Measurements from ENCODE around the gene CDCA5. TPM values are rescaled to one million over a fixed set of nuclear protein-coding genes. Genes with fewer than 3 reads are reported as not detected.
A peak's percentile ranks its signal among the peaks of the same experiment; 100 is the strongest.

The CDCA5 gene, protein sequence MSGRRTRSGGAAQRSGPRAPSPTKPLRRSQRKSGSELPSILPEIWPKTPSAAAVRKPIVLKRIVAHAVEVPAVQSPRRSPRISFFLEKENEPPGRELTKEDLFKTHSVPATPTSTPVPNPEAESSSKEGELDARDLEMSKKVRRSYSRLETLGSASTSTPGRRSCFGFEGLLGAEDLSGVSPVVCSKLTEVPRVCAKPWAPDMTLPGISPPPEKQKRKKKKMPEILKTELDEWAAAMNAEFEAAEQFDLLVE
- total RNA-seq = 1 to 10 TPM in 7 of 9 donors, under 1 TPM in 2; 0.35 to 10.0 (median 1.4) TPM
- 1 to 10 TPM in 1 of 3 donors, under 1 TPM in 2; 0.40 to 1.6 (median 0.88) TPM for polyA plus RNA-seq
- long read RNA-seq, donor 1, partial matches to known transcripts = 0 of 2 reads
- long read RNA-seq, donor 1, other reads (novel, unspliced or antisense) = 0 of 2 reads
- long read RNA-seq, donor 2, partial matches to known transcripts = 33 of 33 reads
- long read RNA-seq, donor 2, other reads (novel, unspliced or antisense) = 0 of 33 reads
- long read RNA-seq, donor 3, partial matches to known transcripts = 23 of 24 reads
- long read RNA-seq, donor 3, other reads (novel, unspliced or antisense) = 0 of 24 reads
- long read RNA-seq, donor 4 = 0 reads
- long read RNA-seq, donor 5, transcript CDCA5-201 (6 exons, 2,587 nt) = major isoform, 6 of 6 reads
- long read RNA-seq, donor 5, partial matches to known transcripts = 0 of 6 reads
- long read RNA-seq, donor 5, other reads (novel, unspliced or antisense) = 0 of 6 reads
- long read RNA-seq, donor 6, partial matches to known transcripts = 0 of 2 reads
- long read RNA-seq, donor 6, other reads (novel, unspliced or antisense) = 1 of 2 reads
- long read RNA-seq, donor 7, partial matches to known transcripts = 440 of 464 reads
- long read RNA-seq, donor 7, other reads (novel, unspliced or antisense) = 22 of 464 reads
- long read RNA-seq, donor 8, transcript CDCA5-201 (6 exons, 2,587 nt) = major isoform, 5 of 407 reads
- long read RNA-seq, donor 8, partial matches to known transcripts = 329 of 407 reads
- long read RNA-seq, donor 8, other reads (novel, unspliced or antisense) = 72 of 407 reads
- long read RNA-seq, donor 9, partial matches to known transcripts = 0 of 2 reads
- long read RNA-seq, donor 9, other reads (novel, unspliced or antisense) = 0 of 2 reads
- long read RNA-seq, donor 10, partial matches to known transcripts = 0 of 2 reads
- long read RNA-seq, donor 10, other reads (novel, unspliced or antisense) = 0 of 2 reads

DNA sequence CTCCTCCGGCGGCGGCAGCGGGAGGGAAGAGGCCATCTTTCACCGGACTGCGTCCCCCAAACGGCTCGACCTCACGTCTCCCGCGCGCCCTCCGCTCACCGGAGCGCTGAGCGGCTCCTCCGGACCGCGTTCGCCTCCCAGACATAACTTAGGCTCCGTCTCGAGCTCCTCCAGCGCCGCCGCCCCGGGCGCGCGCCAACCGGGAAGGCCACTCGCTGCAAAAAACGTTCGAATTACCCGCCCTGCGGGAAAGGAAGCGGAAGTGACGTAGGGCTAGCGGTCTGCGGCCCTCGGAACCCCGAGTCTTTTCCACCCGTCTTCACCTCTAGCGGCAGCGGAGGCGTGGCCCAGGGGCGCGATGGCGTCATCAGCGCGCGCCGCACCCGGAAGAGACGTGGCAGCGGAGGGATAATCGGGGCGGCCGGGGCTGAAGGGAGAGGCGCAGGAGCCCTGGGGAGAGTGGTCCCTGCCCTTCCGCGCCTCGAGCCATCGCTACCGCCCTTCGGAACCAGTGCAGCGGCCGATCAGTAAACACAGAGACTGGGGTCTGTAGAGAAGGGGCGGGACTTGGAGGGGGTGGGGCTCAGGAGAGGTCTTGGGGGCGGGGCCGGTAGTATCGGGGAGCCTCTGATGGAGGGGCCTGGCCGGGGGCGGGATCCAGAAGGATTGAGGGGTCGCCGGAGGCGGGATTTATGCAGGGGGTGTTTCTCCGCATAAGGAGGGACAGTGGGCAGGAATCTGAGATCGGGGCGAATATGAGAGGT, at the start of gene CDCA5, which contains the start of gene ZFPL1:
TSS of gene CDCA5 (minus strand) at position 207 of the 764 bp plus-strand sequence. CDS start at position 145, 62 bp downstream.
TSS of gene ZFPL1 (plus strand) at position 389 of the 764 bp plus-strand sequence. CDS start 477 bp downstream, outside the sequence.
- peak; percentile 94 to 98 (median 96) for DNase-seq
- H3K27me3 ChIP-seq = no peaks in the 10 kb centered on the region
- peak within 1 kb of the TSS; percentile 41 to 93 (median 80) for H3K4me3 ChIP-seq
- H3K27ac ChIP-seq = peak within 1 kb of the TSS; percentile 84 to 93 (median 90)
- H3K9me3 ChIP-seq (replicated peaks in 1 of 3) = no peaks in the 10 kb centered on the region
- H3K36me3 ChIP-seq (replicated peaks in 1 of 2) = peaks cover 0 to 36% of the 10 kb centered on the region in 2 donors
- TF ChIP-seq POLR2A (IDR thresholded peaks at IDR 0.05) = peak; percentile 68 to 81
- TF ChIP-seq, protein P1, sequence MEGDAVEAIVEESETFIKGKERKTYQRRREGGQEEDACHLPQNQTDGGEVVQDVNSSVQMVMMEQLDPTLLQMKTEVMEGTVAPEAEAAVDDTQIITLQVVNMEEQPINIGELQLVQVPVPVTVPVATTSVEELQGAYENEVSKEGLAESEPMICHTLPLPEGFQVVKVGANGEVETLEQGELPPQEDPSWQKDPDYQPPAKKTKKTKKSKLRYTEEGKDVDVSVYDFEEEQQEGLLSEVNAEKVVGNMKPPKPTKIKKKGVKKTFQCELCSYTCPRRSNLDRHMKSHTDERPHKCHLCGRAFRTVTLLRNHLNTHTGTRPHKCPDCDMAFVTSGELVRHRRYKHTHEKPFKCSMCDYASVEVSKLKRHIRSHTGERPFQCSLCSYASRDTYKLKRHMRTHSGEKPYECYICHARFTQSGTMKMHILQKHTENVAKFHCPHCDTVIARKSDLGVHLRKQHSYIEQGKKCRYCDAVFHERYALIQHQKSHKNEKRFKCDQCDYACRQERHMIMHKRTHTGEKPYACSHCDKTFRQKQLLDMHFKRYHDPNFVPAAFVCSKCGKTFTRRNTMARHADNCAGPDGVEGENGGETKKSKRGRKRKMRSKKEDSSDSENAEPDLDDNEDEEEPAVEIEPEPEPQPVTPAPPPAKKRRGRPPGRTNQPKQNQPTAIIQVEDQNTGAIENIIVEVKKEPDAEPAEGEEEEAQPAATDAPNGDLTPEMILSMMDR (IDR thresholded peaks at IDR 0.05) = no peak
- peaks cover 12 to 20% of the 10 kb centered on the region in 2 donors for H3K4me1 ChIP-seq (replicated peaks in 1 of 2)
- intact Hi-C loops (cut with DNase I) = no loop called here
- 0 to 1% (median 0%) methylated on average over 13 to 79 of the region's 79 CpGs for WGBS, 4 donors

DNA sequence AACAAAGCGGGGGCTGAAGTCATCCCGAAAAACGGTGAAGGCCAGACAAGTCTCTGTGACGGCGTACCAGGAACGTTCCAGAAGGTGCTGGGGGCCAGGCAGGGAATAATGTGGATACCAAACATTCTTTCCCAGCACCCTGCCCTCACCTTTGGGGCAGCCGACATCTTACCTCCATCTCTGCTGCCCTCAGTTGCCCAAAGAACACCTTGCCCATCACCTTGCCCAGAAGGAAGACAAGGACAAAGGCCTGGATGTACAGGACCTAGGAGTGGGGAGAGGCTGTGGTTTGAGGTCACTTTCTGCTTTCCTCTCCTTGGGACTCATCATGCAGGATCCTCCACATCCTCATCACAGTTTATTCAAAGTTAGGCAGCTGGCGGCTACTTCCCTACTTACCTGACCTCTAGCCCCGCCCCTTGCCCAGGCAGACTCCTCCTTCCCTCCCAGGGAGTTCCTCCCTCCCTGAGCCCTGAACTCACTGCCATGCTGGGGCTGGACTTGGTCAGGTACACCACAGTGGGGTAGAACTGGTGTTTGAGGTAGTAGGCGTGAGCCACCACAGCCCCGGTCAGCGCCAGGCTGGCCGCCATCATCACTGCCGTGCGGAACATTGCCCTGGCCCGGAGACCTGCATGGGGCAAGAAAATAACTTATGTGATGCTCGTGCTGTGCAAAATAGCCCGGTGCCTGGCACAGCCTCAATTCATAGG, 49.3 kb upstream of the CDCA5 start:
- no peaks in the 10 kb centered on the region for H3K9me3 ChIP-seq (replicated peaks in 1 of 3)
- no peaks in the 10 kb centered on the region for H3K27me3 ChIP-seq
- peak overlapping the region in 3 of 4 donors; percentile 52 to 92 (median 78) for H3K4me3 ChIP-seq
- H3K36me3 ChIP-seq (replicated peaks in 1 of 2) = peaks cover 0 to 50% of the 10 kb centered on the region in 2 donors
- TF ChIP-seq, protein P1 (IDR thresholded peaks at IDR 0.05) = no peak
- H3K4me1 ChIP-seq (replicated peaks in 1 of 2) = peaks cover 18 to 41% of the 10 kb centered on the region in 2 donors
- 32 to 39% (median 34%) methylated on average over 15 to 18 of the region's 18 CpGs for WGBS, 4 donors
- peak in 5 of 7 donors; percentile 48 to 73 (median 62) for DNase-seq
- intact Hi-C loops (cut with DNase I) = no loop called here
- H3K27ac ChIP-seq = peak overlapping the region; percentile 80 to 98 (median 96)

DNA sequence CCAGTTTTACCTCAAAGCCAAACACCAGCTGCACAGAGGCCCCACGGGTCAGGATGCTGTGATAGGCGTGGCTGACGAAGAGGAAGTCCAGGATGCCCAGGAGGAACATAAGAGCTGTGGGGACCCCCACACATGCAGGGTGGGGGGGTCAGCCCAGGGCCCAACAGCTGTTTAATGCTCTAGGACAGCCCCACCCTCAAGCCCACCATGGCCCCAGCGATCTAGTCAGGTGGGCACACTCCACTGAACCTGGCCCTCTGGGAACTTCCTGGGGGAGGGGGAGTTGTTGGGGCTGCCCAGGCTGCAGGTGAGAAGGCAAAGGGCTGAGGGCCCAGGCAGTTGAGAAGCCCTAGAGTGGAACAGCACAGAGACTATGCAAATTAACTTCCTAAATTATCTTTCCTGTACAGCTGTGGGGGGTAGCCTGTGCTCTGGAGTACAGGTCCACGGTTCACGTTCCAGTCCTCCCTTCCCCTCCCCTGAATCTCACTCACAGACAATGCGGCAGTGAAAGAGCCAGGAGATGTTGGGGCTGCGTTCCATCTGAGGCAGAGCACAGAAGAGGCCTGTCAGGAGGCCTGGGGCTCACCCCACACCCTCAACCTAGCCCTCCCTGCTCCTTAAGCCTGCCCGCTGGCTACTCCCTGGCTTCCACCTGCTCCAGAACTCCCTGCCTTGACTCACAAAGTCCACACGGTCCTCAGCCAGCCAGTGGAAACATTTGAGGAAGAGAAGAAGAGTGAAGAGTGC, 48.6 kb upstream of the CDCA5 start:
- no peaks in the 10 kb centered on the region for H3K9me3 ChIP-seq (replicated peaks in 1 of 3)
- 63 to 74% (median 66%) methylated on average over 9 to 10 of the region's 10 CpGs for WGBS, 4 donors
- intact Hi-C loops (cut with DNase I) = no loop called here
- peaks cover 18 to 41% of the 10 kb centered on the region in 2 donors for H3K4me1 ChIP-seq (replicated peaks in 1 of 2)
- H3K27me3 ChIP-seq = no peaks in the 10 kb centered on the region
- DNase-seq = peak in 3 of 7 donors; percentile 13 to 54 (median 25)
- H3K36me3 ChIP-seq (replicated peaks in 1 of 2) = peaks cover 0 to 57% of the 10 kb centered on the region in 2 donors
- H3K27ac ChIP-seq = peak overlapping the region in 2 of 5 donors; percentile 96 to 98
- TF ChIP-seq POLR2A (IDR thresholded peaks at IDR 0.05) = no peak
- TF ChIP-seq, protein P1 (IDR thresholded peaks at IDR 0.05) = no peak
- no peak overlapping the region for H3K4me3 ChIP-seq
